GM19023 (cell line): ENCODE measurements around the gene CD300LF.

Experiments used
- ATAC-seq: cut with Tn5 transposase; IDR thresholded peaks from one replicate; pipeline ENCODE4 v1.9.1; 2021; ENCODE audit warnings: mild to moderate bottlenecking, moderate library complexity; ENCODE audit not compliant: unreplicated experiment

The CD300LF gene

DNA sequence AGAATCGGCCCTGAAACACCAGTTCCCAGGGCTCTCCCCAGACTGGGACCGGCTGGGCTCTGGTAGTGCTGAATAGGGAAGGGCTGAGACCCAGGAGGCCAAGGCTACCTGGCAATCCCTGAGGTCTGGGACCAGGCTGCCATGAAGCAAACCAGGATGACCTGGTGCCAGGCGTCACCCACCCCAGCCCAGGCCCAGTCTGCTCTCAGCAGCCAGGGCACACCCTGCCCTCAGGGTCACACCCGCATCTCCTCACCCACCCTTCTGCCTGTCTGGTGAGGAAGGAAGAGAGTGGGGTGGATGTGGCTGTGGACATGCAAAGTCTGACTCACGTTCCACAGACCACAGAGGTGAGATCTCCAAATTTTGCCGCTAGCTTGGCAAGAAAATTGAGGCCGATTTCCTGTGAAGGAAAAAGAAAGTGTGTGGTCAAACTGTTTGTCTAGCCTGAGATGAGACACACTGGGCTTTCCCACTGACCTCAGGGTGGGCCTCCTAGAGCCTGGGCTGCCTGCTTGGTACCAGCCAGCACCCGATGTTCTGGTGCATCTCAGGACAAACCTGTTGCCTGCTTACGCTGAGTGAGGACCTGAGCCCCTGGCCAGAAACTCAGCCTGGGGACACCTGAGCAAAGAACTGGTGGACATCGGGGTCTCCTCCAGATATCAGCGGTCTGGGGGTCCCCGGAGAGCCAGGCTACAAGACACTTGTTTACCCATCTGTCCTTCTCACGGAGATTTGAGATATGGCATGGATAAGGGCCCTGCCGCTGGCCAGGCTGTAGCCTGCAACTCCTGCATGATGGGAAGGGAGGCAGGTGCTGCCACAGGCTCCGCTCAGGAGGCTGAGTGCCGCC is 18.0 kb upstream of the CD300LF start:
- no peak for ATAC-seq

DNA sequence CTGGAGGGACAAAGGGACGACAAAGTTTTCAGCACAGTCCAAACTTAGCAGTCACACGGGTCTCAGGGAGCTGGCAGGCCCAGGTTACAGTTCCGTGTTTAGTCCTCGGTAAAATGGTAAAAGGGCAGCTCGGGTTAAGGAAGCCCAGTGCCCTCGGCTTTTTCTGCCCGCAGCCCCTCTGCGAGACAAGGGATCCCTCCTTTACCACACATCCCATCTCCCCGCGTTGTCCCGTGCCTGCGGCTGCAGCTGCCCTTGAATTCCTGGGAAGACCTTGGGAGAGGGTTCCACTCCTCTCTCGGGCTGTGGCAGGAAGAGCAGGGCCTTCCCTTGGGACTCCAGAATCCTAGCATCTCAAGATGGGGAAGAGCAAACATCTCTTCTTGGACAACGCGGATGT is 17.1 kb upstream of the CD300LF start:
- no peak for ATAC-seq

DNA sequence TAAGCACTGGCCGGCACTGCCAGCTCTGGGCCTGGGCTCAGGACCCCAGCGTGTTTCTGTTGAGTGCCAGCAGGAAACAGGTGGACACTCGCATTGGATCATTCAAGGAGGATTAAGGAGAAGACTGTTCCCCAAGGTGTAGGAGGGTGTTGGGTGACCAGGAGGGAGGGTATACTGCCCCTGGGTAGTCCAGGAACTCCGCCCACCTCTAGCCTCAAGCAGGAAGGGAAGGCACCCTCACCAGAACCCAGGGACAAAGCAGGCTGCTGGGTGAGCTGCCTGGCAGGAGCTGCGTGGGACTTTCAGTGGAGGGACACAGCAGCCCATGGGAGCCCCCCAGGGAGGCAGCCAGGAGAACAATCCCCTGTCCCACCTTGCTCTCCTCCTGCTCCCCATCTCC is 16.6 kb upstream of the CD300LF start:
- no peak for ATAC-seq

DNA sequence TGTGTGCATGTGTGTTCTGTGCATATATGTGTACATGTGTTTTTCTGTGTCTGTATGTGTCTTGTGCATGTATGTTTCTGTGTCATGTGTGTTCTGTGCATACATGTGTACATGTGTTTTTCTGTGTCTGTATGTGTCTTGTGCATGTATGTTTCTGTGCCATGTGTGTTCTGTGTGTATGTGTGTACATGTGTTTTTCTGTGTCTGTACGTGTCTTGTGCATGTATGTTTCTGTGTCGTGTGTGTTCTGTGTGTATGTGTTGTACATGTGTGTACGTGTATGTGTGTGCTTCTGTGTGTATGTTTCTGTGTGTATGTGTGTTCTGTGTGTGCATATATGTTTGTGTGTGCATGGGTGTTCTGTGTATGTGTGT is 16.0 kb upstream of the CD300LF start:
- no peak for ATAC-seq

DNA sequence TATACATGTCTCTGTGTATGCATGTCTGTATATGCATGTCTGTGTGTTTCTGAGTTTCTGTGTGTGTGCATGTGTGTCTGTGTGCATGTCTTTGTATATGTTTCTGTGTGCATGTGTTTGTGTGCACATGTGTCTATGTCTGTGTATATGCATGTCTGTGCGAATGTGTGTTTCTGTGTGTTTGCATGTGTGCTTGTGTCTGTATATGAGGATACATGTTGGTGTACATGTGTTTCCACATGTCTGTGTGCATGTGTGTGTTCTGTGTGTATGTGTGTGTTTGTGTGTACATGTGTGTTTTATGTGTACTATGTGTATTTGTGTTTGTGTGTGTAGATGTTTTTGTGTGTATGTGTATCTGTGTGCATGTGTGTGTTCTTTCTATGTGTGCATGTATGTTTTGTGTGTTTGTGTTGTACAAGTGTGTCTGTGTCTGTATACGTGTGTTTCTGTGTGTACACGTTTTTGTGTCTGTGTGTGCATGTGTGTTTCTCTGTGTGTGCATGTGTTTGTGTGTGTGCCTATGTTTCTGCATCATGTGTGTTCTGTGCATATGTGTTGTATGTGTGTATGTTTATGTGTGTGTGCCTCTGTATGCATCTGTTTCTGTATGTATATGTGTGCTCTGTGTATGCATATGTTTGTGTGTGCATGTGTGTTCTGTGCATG is 15.4 kb upstream of the CD300LF start:
- ATAC-seq, result no peak

DNA sequence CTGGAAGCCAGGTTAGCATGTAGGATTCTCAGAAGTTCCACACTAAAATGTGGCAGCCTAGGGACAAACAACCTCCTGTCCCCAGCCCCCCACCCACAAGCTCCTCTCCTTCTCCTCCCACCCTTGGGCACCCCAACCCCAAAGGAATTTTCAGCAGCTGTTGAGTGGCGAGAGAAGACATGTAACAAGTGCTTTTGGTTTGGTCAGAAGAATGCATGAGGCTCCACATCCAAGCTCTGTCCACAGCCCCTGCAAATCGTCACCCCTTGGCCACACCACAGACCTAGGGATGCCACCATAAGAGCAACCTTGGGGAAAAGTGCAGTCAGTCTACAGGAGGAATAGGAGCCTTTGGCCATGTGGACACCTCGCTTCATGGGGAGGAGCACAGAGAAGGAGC is 12.4 kb upstream of the CD300LF start:
- no peak for ATAC-seq

DNA sequence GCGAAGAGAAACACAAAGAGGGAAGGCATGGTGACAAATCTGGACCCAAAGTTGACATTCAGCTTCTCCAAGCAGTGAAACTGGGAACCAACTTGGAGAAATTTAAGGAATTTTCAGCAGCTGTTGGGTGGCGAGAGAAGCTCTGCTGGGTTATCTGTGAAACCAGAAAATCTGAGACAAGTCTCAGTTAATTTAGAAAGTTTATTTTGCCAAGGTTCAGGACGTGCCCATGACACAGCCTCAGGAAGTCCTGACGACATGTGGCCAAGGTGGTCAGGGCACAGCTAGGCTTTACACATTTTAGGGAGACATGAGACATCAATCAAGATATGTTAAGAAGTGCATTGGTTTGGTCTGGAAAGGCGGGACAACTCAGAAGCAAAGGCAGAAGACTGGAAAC is 11.2 kb upstream of the CD300LF start:
- no peak for ATAC-seq

DNA sequence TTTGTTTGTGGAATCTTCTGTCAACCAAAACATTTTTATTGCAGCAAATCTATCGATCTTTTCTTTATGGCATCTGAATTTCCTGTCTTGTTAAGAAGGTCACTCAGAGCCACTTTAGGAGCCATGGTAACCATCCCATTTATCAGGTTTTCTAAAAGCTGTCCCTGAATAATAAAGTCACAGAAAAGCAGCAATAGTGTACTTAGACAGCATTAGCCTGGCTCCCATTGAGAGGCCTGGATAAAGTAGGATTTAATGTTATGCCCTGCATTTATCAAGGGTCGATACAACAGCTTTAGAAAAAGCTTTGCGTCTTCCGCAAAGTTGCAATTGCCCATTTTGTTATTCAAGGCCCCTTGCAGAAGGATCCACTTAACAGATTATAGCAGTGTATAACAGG is 10.1 kb upstream of the CD300LF start:
- ATAC-seq, result no peak

DNA sequence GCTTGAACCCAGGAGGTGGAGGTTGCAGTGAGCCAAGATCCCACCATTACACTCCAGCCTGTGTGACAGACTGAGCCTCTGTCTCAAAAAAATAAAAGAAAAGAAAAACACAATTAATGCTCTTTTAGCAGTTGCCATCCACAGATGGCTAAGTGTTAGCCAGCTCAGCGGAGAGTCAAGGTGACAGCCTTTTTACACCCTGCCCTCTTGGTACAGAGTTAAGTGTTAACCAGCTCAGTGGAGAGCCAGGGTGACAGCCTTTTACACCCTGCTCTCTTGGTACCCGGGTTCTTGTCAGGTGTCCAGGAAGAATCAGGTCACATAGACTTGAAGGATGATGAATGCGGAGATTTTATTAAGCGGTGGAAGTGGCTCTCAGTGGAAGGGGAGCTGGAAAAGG is 7.8 kb upstream of the CD300LF start:
- ATAC-seq, result no peak

DNA sequence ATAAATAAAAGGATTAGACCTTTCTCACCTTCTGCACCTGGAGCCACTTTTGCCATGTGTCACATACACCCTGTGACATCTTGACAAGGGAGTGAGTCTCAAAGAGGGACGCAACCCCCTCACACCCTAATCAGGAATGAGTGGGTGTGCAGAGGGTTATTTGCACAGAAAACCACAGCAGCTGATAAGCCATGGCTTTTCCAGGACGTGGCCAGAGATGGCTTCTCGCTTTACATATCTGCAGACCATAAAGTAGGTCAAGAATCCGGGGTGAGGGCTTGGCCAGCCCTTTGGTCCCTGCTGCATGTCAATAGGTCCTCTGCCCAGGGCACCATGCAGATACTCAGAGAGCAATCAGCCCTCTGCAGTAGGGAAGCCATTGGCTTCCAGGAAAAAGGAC is 2.4 kb upstream of the CD300LF start:
- ATAC-seq, result no peak

DNA sequence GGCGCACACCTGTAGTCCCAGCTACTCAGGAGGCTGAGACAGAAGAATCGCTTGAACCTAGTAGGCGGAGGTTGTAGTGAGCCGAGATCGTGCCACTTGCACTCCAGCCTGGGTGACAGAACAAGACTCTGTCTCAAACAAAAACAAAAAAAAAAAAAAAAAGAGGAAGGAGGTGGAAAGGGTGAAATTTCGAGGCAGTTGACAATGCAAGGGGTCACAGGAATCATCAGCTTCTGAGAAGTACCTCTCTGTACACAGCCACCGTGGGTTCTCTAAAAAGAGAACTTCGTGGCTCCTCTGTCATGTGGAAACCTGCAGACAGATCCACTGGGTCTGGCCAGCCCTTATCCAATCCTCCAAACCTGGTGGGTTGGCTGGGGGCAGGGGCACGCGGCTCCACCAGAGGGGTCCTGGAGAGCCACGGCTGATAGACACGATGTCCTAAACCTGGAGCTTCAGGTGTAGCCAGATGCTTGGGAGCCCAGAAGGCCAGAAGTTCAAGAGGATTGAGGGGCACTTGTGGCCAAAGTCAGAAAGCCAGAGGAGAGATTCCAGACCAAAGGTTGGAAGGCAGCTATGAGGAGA is 540 bp upstream of the CD300LF start:
- no peak for ATAC-seq

DNA sequence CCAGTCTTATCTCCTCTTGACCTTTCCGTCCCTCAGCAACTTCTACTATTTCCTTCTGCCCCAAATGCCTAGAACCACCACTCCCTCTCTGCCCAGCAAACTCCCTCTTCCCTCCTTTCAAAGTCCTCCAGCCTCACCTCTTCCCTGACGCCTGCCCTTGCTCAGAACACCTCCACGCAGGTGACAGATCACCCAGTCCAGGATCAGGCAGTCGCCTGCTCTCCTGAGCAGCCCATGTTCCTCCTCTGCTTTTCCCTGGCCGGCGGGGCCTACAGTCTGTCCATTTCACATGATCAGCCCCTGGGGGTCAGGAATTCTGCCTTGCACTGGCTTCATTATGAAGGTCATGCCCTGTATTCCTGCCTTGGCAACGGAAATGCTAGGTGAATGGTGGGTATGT is 422 bp downstream of the CD300LF start:
- ATAC-seq, result no peak

DNA sequence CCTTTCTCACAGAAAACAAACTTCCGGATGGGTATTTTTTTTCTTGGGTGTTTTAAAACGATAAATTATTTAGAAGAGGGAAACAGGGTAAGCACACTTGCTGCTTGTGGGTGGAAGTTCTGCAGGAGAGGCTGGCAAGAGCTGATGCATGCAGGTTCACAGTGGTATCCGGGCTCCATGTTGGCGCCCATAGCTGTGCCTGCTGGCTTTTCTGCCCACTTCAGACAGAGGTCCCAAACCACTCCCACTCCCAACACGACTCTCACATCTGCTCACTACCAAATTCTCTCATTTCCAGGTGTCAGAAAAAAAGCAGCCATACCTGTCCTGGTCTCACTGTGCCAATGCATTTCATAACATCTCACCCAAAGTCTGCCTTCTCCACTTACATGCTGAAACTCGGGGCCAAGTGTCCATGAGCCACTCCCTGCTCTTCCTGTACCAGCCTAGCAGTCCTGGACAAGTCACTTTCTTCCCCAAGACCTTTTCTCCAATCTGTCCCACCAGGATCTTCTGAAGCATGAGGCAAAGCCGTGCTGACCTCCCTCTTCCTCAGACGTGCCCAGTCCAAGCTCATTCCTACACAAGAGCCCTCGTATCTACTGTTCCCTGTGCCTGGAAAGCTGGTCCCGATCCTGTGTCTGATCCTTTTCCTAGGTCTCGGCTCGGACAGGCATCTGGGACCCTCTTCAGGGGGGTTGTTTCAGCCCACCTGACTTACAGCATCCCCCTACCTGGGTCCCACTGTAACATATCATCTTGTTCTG is 1.5 kb downstream of the CD300LF start:
- ATAC-seq, result no peak

DNA sequence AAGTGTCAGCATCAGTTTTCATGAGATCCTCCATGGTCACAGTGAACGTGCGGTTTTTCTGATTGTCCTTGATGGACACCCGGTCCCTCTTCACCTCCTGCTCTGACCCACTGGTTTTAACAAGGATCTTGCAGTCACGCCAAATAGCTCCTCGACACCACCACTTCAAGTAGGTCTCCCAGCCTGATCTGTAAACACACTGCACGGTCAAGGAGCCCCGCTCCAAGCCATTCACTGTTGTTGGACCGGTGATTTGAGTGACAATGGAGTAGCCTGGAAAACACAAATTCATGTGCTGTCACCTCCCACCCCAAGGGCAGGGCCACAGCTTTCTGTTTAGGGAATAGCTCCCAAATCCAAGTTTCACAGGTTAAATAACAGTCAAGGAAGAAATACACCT is 8.2 kb downstream of the CD300LF start:
- no peak for ATAC-seq

DNA sequence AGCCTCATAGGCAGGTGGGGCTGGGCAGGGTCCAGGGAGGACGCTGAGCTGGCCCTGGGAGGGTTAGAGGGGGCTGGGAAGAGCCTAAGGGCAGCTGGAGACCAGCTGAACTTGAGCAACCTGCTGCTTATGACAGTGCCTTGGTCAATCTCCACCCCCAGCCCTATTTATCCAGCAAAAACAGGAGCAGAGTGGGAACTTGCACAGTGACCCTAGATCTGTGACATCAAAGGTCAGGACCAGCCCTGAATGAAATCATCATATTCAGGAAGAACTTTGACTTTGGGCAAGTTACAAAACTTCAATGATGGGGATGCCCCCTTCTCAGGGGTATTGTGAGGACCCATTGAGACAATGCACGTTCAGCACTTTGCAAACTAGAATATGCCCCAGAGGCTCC is 9.4 kb downstream of the CD300LF start:
- no peak for ATAC-seq

DNA sequence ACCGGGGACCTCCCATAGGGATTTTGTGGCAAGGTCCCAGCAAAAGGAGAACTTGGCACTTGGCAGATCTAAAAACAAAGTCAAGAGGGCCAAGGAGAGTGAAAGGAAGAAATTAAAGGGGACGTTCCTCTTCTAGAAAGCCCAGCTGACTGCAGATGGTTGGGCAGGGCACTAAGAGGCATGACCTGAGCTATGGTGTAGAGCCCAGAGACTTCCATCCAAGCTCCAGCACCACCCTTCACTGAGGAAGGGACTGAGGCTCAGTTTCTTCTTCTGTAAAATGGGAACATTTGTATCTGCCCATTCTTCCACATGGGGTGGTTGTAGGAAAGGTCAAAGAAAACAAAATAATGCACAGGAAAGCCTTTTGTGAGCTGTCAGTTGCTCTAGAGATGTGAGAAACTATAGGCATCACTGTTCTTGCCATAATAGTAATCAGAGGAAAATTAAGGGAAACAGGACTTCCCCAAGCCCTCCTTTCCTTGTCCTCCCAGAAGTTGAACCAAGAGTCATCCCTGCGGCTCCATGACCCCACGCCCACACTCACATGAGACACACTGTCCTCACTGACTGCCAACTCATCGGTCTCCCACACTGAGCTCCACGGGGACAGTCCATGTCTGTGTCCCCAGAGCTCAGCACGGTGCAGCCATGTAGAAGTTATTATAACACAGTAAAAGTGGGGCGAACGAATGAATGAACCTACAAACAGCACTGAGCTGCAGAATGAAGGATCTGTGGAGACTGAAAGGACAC is 10.4 kb downstream of the CD300LF start:
- no peak for ATAC-seq

DNA sequence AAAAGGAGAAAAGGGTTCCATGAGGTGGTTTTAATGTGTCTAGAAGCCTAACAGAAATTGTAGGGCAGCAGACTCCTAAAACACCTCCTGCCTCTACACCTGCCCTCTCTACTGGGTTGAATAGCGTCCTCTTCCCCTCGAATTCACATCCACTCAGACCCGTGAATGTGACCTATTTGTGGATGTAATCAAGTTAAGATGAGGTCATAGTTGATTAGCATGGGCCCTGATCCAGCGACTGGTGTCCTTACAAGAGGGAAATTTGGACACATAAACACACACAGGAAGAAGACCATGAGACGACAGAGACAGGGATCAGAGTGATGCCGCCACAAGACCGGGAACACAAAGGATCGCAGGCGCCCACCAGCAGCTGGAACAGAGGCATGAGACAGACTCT is 13.5 kb downstream of the CD300LF start:
- ATAC-seq, result no peak

DNA sequence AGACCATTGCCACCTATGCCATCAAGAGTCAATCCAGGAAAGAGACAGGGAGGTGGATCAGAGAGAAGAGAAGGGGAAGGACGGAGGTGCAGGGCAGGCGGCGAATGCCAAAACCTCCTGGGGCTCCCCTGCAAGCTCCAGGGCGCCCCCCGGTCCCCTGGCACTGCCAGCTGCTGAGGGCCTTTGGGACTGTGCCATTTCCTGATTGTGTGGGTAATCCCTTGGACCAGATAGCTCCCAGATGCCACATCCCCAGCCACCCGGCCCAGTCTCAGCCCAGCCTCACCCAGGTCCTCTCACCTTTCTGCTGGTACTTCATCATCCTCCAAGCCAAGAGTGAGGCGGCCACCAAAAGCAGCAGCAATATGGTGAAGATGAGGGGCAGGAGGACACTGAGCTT is 14.7 kb downstream of the CD300LF start:
- ATAC-seq, result no peak

DNA sequence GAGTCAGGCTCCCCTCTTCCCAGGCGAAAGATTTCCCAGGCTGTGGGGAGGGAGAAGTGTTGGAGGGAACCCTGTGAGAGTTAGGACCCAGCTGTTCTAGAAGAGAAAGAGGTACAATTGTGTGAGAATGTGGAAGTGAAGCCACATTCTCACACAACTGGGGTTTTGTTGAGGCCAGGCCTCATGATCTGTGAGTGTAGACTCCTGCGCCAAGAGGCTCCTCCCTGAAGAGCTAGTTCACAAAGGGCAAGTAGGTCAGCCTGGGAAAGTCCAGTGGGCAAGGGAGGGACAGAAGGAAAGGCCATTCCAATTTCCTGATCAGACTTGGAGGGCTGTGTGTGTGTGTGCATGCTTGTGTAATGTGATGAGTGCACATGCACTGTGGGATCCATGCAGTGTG is 15.2 kb downstream of the CD300LF start:
- ATAC-seq, result no peak

DNA sequence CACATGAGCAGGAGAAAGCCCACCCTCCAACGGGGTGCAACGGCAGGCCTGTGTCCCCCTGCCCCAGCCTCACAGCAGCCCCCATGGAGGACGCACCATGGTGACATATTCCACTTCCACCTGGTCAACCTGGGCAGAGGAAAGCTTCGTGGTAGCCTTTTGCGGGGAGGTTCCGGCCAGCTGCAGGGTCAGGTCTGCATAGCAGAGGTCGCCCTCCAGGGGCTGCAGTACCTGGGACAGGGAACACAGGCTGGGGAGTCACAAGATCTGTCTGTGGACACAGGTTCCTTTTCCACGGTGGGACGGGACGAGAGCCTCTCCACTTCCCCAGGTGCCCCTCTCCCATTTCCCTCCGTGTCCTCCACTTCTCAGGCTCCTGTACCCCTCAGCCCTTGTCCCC is 17.1 kb downstream of the CD300LF start:
- ATAC-seq, result no peak

DNA sequence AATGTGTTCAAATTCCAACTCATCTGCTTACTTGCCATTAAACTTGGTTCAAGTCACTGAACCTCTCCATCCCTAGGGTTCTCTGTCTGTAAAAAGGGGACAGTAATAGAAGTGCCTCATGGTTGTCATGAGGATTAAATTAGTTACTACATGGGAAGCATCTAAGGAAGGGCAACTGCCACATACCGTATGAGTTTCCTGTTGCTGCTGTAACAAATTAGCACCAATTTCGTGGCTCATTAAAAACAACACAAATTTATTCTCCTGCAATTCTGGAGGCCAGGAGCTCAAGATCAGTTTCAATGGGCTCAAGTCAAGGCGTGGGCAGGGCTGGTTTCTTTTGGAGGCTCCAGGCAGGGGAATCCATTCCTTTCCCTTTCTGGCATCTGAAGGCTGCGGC is 18.6 kb downstream of the CD300LF start:
- ATAC-seq, result no peak
